ENCODE measurements around the gene OLIG3.
A peak's percentile ranks its signal among the peaks of the same experiment; 100 is the strongest.

Gene OLIG3

DNA sequence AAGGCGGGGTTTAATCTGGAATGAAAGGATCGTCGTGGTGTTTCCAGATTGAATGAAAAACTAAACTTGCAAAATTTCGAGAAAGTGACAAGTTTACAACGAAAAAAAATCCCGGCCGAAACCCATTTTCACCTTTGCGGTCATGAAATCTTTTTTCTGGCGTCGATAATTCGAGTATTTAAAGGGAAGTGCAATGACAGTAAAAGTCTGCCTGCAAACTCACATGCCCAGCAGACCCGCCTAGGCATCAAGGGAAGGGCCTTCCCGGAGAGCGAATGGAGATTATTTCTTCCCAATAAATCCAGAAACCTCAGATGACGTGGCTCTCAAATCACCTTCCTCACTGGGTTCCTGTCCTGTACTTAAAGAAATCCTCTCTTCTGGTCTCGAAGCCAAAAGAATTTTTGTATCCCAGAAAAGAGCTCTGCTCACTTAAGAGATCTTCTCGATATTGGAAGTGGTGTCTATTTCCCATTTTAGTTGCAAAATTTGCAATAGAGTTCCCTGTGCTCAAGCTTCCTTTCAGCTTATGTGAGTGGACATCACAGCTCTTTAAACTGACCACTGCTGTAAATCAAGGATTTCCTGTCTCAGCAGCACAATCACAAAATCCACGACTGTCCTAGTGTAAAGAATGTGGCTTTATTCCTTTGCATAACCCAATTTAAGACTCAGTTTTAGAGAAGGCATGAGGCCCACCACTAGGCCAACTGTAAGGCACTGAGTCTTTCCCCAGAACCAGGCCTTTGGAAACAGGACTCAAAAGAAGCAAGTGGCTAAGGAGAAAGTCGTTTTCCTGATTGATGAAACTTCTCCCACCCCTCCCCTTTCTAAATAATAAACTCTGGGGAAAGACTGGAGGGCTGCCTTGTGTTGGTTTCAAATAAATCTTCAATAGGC is 3.9 kb downstream of the OLIG3 start:
- TF ChIP-seq, protein P1, sequence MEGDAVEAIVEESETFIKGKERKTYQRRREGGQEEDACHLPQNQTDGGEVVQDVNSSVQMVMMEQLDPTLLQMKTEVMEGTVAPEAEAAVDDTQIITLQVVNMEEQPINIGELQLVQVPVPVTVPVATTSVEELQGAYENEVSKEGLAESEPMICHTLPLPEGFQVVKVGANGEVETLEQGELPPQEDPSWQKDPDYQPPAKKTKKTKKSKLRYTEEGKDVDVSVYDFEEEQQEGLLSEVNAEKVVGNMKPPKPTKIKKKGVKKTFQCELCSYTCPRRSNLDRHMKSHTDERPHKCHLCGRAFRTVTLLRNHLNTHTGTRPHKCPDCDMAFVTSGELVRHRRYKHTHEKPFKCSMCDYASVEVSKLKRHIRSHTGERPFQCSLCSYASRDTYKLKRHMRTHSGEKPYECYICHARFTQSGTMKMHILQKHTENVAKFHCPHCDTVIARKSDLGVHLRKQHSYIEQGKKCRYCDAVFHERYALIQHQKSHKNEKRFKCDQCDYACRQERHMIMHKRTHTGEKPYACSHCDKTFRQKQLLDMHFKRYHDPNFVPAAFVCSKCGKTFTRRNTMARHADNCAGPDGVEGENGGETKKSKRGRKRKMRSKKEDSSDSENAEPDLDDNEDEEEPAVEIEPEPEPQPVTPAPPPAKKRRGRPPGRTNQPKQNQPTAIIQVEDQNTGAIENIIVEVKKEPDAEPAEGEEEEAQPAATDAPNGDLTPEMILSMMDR (conservative IDR thresholded peaks at IDR 0.05; ENCODE audit: low read depth, low read length), result no peak

GRCh38 chr6:137489046-137490005 is 4.9 kb downstream of the OLIG3 start:
- TF ChIP-seq, protein P1 (conservative IDR thresholded peaks at IDR 0.05; ENCODE audit: low read depth, low read length), result peak; percentile 15
- DNase-seq (ENCODE audit: low read depth), result no peak
- no peak overlapping the region for H3K4me3 ChIP-seq (ENCODE audit: low read depth, low read length)

More for the DNA sequence above, 3.9 kb downstream of the OLIG3 start:
- DNase-seq (ENCODE audit: low read depth), result no peak
- no peak overlapping the region for H3K4me3 ChIP-seq (ENCODE audit: low read depth, low read length)

DNA sequence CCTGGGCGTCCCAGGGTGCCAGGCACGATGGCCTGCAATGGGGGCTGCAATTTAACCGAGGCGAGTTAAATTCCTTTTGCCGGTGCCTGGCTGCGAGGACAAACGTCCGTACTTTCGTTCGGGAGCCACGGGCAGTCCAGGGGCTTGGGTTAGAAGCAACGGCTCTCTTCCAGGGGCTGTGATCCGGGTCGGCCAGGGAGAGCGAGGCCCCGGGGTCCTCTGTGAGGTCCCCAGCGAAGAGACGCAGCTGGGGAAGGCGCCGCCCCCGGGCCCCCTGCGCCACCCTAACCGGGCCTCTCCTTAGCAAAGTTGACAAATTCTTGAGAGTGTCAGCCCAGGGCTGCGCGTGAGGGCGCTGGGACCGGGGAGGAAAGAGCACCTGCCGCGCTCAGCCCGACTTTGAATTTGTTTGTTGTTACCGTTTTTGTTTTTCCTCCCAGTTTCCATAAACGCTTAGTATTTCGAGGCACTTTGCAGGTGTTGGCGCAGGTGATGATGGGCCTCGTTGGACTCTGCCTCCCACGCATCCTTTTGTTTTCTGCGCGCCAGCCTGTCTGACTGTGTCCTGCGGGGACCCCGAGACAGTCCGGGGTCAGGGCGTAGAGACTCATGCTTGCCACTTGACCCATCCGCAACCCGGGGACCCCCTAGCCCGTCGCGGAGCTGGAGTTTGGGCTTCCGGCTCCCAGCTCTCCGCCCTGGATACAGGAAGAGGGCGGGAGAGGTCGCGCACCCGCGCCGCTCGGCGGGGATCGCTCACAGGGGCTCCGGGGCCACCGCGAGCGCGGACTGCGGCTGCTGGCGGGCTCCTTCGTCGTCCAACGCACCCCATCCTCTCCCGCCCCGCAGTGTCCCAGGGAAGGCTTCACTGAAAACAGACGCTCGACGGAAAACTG is 5.8 kb downstream of the OLIG3 start:
- no peak overlapping the region for H3K4me3 ChIP-seq (ENCODE audit: low read depth, low read length)
- DNase-seq (ENCODE audit: low read depth), result no peak
- TF ChIP-seq, protein P1 (conservative IDR thresholded peaks at IDR 0.05; ENCODE audit: low read depth, low read length), result no peak

- no peak overlapping the region for H3K4me3 ChIP-seq (ENCODE audit: low read depth, low read length)
- TF ChIP-seq, protein P1 (conservative IDR thresholded peaks at IDR 0.05; ENCODE audit: low read depth, low read length), result no peak
- no peak for DNase-seq (ENCODE audit: low read depth)
Measured at GRCh38 chr6:137487869-137488149, 6.4 kb downstream of the OLIG3 start.

DNA sequence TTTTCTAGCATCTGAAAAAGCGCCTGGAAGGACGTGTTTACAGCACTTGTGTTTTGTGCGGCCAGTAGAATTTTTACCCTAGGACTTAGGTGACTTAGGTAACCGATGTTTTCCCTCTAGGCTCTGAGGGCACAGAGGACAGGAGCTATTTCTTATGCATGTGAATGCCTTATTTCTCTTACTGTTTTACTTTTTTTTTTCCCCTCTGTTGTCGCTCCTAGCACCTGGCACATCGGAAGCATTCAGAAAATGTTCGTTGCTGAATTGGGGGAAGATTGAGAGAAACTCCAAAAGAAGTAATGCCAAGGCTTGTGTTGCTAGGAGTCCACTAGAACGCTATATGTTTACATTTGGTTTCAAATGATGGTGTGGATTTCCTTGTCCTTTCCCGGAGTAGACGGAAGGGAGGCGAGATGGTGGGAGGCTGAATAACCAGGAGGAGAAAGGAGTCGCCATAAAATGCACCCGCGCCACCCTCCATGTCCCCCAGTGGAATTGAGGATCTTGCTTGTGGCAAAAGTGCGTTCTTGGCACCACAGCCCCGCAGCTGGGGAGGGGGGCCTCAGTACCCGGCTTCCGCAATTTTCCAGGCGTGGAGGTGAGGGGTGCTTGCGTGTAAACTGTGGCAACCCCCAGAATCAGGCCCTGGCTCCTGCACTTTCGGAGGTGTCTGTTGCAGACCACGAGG is 6.9 kb downstream of the OLIG3 start:
- TF ChIP-seq, protein P1 (conservative IDR thresholded peaks at IDR 0.05; ENCODE audit: low read depth, low read length), result no peak
- no peak for DNase-seq (ENCODE audit: low read depth)
- H3K4me3 ChIP-seq (ENCODE audit: low read depth, low read length), result no peak overlapping the region

GRCh38 chr6:137486416-137486815 is 7.8 kb downstream of the OLIG3 start:
- H3K4me3 ChIP-seq (ENCODE audit: low read depth, low read length), result no peak overlapping the region
- TF ChIP-seq, protein P1 (conservative IDR thresholded peaks at IDR 0.05; ENCODE audit: low read depth, low read length), result no peak
- DNase-seq (ENCODE audit: low read depth), result no peak

Measured in choroid plexus epithelial cell (primary cell).